ENCODE measurements around the gene SPOCK1.
"Not testable (repeated sequence)": the region's sequence is repeated elsewhere in the genome, so short reads cannot be mapped to it uniquely, and the experiment has no call there.

Gene SPOCK1

DNA sequence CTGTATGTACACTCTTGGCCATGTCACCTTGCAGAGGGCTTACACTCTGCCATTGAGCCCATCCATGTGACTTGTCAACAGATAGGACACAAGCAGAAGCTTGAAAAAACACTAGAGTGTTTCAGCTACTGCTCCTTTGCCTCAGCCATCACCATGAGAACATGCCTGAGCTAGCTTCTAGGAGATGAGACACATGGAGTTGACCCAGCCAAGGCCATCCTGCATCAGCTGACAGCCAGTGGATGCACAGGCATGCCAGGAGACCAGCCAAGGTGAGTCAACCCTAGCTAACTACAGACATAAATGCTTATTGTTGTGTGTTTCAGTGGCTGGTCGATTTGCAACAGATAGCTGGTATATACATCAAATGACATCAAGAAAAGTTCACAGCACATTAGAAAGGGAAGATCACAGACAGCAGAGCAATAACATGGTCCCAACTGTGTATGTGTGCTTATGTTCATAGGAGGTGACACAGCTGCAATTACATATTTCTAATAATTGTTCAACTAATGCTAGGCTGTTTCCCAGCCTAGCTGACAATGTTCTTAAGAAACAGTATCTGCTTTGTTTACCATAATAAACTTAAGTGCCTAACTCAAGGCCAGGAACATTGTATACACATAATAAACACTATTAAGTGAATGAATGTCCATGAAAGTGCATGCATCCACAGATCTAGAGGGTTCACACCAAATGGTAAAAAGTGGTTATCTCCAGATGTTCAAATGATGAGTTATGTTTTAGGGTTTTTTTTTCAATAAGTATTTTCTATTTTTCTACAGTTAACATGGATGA lies 105.7 kb downstream of the SPOCK1 start:
- no peak for DNase-seq

DNA sequence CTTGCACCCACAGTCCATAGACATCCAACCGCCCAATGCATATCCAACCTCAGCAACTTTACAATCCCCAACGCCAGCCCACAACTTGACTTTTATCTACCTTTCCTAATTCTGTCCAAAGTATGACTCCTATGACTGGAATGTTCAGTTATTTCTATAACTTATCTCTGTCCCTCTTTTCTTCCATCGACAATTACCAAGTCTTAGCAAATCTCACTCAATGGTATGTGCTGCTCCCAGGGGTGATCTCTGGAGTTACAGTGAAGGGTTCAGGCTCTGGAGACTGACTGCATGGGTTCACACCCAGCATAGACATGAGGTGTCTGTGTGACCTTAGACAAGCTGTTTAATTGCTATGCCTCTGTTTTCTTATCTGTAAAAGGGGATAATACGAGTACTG lies 106.9 kb downstream of the SPOCK1 start:
- DNase-seq = no peak

DNA sequence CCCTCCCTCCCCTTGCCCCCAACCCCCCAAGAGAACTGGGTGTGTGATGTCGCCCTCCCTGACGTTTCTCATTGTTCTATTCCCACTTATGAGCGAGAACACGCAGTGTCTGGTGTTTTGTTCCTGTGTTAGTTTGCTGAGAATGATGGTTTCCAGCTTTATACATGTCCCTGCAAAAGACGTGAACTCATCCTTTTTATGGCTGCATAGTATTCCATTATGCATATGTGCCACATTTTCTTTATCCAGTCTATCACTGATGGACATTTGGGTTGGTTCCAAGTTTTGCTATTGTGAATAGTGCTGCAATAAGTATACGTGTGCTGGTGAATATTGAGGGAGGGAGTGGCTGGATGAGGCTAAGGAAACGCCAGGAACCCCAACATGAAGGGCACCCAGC lies 108.1 kb downstream of the SPOCK1 start:
- not testable (repeated sequence) for DNase-seq

DNA sequence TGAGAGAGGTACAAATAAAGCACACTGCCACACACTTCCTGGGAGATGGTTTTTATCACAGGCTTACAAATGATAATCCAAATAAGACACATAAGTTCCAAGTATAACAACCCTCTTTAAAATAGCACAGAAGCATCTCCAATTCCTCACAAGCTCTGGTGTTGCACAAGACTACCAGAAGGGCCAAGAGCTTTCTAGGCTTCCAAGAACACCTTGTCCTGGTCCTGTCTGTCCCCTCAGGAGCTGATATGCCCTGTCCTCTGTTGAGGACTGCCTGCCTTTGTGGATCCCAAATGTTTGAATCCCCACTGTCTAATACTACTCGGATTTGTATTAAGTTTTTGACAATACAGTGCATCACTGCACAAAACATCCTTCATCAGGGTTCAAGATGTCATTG lies 110.1 kb downstream of the SPOCK1 start:
- no peak for DNase-seq

DNA sequence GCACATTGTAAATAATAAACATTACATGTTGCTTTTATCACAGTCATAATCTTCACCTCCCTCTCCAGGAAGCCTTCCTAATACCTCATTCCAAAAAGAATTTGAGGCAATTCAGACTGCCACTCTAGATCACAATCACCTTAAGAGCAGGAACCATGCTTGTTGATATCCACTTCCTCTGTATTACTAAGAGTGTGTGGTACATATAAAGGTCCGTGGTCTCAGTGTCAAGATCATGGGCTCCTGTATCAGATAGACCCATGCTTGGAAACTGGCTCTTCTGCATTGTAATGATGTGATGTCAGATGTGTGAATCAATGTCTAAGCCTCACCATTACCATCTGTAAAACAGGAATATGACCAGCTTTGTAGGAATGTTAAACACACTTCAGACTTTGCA lies 114.1 kb downstream of the SPOCK1 start:
- DNase-seq = no peak

DNA sequence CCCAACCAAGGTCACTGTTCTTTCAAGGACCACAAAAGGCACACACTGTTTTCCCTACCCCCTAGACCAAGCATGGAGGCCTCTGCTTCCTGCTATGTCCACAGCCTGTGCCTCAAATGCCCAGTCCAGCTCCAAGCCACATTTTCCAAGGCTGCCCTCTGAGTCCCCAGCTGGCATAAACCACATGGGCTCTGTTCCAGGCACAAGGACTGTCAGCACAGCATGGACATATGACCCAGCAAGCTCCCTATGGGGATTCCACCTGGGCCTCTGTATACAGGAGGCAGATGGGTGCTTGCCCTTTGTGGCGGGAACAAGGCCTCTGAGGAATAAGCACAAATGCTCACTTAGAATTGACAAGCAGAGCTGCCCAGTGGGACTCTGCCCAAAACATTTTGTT lies 115.2 kb downstream of the SPOCK1 start:
- no peak for DNase-seq

DNA sequence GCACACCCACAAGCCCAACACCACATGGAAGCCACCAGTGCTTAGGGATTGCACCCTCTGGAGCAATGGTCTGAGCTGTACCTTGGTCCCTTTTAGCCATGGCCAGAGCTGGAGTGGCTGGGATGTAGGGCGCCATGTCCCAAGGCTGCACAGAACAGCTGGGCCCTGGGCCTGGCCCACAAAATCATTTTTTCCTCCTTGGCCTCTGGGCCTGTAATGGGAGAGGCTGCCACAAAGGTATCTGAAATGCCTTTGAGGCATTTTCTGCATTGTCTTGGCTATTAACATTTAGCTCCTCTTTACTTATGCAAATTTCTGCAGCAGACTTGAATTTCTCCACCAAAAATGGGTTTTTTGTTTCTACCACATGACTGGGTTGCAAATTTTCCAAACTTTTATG lies 117.6 kb downstream of the SPOCK1 start:
- no peak for DNase-seq

DNA sequence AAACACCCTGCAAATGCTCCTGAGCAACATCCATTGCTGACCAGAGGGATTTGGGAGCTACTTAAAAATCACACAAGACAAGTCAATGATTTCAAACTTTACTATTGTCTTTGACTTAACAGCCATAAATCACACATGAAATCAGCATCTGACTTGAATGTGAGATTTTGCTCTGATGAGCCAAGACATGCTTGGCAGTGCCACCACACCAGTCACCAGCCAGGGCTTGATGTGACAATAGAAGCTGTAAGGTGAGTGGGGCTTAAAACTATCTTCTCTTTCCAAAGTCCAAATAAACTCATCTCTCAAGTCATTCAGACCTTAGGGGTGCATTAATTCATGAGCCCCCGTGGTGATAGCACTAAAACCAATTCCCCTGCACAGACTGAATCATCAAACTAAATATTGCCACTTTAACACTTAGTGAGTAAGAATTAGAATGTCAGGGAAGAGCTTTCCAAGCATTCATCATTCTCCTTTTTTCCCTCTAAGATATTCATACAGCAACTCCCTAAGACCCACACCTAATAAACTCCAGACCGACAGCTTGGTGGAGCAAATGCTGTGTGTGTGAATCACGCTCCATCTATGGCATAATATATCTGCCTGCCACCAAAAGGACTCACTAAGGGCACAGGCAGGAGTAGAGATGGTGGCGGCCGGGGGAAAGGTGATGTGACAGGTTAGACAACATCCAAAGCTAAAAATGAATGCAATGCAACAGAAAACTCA lies 119.4 kb downstream of the SPOCK1 start:
- DNase-seq = no peak

DNA sequence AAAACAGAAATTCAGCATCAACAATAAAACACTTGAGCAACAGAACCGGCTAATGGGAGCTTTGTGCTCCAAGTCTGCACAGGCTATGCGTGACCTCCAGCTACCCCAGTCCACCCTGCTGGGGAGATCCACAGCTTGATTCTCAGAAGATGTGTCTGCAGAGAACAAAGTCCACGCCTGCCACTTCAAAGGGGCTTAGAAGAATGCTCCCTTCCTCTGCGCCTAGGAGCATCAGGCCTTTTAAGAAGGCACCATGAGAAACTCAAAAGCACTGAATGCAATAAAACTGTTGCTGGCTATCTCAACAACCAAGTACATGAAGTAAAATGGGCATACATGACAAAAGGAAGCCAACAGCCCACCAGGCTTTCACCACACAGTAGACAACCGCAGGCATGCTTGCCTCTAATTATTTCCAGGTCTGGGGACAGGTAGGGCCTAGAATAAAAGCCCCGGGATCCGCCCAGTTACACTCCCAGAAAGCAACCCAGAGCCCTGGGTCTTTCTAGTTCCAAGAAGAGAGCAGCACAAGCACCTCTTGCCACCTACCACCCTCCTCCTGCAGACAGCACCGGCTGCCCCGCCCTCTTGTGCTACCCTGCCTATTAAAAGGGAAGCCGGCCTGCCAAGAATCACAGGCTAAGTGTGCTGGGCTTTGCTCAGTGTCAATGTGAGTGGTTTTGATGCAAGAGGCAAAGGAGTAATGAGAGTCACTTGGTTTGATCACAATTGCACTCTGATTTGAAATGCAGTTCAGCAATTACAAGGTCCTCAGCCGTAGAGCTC lies 123.2 kb downstream of the SPOCK1 start:
- DNase-seq = no peak

DNA sequence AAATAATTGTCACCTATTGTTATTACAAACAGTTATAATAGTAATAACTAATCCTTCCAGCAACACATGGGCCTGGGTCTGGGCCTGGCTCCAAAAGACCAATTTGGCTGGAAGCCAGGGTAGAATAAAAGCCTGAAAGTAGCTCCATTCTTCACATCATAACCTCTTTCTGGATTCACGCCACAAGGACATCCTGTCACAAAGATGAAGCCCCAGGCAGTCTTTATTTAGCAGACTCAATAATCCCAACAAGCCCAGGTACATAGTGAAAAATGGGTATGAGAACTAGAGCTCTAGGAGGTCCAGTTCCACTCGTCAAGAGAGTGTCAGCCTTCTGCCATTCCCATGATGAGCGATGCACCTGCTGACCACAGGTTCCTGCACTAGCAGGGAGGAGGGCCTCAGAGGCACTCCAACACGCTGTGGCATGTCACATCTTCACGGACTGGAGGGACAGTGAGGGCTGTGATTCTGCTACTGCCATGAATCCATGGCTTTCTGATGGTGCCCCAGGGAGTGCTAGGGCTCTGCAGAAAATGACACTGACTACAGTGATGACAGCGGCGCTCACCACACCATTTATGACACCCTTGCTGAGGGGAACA lies 124.9 kb downstream of the SPOCK1 start:
- DNase-seq = no peak

DNA sequence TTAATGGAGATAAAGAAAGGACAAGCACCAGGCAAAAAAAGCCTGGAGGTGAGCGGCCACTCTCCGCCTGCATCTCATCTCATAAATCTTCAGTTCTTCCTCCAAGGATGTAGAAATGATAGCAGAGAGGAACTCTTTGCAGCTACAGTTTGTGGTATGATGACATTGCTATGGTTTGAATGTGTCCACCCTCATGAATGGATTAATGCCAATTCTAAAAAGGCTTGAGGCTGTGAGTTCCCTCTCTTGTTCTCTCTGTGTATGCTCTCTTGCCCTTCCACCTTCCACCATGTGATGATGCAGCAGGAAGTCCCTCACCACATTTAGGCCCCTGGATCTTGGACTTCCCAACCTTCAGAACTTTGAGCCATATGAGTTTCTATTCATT lies 126.4 kb downstream of the SPOCK1 start:
- no peak for DNase-seq

DNA sequence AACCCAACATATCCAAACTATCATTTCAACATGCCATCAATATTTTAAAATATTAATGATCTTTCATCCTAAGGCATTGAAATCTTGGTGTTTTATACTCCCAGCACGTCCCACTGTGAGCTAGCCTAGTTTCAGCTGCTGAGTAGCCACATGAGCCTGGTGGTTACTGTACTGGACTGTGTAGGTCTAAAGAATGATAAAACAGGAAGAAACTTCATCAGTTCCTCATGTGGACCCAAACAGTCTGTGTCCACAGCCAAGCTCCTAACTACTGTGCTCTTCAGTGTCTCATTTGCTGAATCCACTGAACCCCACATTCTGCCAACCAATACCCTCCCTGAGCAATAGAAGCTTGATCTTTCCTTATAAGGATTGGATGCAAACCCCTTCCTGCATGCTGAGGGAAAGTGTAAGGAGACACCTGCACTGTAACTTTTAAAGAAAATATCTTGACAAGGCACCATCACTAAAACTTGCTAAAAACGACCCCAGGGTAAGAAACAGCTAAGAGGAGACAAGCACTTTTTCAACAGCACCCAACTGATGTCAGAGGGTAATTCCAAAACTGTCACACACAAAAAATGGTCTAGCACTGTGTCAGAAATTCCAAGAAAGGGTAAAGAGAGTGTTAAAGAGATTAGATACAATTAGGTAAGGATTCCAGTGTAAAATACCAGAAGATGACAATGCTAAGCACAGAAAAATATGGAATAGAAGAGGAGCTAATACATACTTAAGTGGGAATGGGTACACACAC lies 126.9 kb downstream of the SPOCK1 start:
- DNase-seq = no peak

DNA sequence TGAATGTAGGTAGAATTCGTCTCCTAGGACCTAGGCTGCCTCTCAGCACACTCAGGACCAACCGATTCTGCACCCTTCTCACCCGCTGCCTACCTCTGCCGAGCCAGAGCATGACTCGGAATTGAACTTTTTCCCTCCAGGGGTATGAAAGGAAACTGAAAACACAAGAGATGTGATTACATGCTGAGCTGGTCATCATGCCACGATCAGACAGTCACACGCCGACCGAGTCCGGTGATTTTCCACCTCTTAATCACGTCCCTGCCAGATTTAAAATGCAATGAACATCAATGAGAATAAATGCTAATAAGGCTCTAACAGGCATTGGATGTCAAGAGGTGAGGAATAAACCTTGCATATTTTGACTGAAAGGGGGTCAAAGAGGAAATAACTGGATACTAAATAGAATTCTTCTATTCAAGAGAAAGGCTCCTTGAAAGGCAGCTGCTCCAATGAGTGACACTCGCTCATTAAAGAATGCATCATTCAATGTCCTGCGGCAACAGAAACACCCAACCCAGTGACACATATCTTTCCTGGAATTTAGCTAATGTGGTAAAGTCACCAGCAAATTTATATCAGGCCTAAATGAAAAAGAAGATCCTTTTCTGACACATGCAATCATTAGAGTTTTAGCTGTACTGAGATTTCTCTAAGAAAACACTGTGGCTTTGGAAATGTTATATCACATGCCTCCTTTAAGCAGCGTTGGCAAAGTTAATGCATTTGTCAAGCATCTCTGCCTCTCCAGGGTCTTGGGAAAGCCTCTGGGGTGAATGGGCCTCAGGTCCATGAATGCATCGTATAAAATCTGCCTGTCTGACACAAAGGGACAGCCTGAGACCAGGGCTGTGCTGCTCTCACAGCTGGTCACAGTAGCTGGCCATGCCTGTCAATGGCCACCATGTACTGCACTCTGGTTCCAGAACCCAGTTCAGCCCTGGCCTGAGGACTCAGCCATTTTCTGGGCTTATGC lies 128.7 kb downstream of the SPOCK1 start:
- DNase-seq = no peak

DNA sequence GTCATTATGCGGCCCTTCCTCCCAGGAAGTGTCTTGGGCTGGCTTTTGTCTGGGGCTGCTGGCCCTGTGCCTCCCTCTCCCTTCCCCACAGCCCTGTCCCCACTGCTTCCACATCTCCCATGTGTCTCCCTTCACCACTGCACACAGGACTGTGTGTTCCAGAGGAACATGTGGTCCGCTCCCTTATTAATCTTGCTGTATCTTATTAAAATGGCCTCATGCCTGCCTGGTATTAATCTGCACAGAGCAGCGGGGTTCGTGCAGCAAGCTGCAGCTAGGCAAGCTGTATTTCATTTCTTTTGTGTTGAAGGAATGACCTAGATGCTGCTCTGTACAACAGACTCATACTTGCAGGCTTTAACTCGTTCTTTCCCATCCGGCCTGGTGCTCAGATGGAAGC lies 130.5 kb downstream of the SPOCK1 start:
- DNase-seq = no peak

DNA sequence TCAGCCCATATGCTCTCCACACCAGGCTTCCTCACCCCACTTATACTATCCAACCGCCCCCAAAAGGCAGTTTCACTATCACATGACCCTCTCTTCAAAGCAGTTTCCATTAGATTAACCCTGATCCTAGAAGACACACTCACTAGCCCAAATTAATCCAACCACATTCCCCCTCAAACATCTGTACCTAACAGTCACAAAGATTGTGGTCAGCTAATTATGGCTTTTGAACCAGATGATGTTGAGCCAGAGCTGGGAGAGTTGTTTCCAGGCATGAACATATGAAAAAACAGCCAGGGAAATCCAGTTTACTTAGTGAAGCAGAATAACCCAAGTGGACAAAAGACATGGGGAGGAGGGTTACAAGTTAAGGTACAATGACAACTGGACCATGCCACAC lies 131.2 kb downstream of the SPOCK1 start:
- DNase-seq = no peak

DNA sequence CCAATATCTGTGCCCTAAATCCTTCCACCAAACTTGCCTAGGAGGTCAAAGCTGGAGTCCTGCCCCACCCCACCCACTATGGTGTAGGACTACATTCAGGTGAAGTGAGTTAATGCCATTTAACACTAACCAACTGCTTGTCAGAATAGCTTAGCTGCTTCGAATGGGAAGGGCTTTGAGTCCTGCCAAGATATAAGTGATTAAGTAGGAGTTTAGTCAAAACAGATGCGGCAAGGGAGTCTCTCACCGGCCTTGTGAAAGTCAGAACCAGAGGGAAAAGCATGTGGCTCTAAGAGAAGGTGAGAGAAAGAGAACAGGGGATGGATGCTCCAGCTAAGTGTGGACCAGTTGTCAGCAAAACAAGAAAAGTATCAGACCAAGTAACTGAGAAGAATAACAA lies 132.6 kb downstream of the SPOCK1 start:
- DNase-seq = no peak

DNA sequence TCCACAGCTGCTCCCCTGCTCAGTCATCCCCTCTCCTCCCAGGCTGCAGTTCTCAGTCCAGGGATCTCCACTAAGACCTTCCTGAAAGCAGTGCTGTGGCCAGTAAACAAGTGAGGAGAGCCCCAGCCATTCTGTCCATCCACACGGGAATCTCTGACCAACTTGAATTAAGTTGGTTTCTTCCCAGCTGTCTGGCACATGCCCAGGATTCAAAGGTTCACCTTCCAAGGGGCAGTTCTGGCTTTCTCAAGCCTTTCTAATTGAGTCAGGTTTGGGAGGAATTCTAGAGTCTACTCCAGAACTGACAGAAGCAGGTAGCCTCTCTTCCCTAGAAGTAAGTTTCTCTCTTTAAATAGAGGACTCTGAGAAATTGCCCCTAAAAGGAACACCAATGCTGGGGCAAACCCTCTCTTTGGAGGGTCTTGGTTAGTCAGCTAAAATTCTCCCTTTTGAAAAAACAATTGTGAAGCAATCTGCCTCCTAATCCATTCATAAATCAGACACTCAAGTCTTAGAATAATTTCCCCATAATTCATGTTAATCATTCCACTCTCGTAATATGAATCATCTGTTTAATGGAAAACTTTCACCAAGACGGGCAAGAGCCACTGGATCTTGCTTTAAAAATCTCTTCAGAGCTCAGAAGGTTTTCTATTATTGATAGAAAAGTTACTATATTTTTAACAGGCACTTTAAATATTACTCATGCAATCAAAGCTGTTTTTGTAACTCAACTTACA lies 133.8 kb downstream of the SPOCK1 start:
- DNase-seq = no peak

DNA sequence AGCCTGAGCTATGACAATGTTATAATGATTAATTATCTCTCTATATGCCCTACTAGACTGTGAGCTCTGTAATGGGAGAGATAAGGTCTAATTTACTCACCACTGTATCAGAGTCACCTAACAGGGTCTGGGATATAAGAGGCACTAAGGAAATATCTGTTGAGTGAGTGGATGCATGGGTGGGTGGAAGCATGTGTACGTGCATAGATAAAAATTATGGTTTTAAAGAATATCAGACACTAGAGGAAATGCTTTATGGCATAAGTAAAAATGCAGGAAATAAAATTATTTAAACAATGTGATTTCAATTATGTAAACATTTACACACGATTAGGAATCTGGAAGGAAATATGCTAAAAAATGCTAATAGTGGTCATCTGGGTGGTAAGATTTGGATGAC lies 137.8 kb downstream of the SPOCK1 start:
- no peak for DNase-seq

DNA sequence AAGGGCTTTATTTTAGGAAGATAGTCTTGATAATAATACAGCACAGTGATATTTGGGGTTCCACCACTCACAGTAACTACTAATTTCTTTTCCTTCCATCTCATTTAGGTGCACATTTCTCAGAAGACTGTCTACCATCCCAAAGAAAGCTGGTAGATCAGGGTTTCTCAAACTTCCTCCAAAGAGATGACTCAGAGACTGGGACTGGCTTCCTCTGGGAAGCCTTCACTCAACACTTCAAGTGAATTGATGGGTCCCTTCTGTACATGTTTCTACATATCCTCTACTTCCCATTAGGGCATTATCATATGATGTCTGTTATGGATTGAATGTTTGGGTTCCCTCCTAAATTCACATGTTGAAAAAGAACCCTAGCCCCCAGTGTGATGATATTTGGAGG lies 138.5 kb downstream of the SPOCK1 start:
- no peak for DNase-seq

DNA sequence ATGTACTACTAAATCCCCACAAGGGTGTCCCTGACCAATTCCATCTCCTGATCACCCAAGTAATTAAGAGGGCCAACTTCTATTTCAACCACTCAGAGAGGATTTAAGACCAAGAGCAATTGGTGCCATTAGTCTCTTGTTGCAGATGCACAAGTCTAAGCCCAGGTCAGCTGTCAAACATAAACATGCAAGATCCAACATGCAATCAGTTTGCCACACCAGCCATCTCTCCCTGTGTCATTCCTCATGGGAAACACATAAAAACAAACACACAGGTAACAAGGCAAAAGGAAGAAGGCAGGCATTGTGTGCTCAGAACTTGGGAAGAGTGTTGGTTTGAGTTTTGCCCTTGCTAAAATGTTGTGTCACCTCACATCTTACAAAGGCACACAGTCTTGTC lies 139.2 kb downstream of the SPOCK1 start:
- DNase-seq = no peak

DNA sequence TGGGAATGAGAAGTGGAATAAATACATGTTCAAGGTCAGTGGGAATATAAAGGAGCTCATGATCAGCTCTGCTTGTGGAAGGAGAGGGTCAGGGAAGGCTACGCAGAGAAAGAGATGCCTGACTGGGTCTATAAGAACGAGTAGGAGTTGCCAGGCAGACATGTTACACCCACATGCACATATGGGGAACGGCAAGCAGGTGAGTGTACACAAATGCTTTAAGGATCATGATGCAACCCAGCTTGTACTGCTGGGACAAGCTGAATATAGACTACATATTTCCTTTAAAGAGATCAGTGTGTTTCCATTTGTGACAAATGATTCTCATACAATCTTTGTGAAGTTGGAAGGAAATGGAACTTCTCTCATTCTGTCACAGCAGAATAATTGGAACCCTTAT lies 141.7 kb downstream of the SPOCK1 start:
- DNase-seq = no peak
